ENCODE data around the gene HOXA9.

The HOXA9 gene

DNA sequence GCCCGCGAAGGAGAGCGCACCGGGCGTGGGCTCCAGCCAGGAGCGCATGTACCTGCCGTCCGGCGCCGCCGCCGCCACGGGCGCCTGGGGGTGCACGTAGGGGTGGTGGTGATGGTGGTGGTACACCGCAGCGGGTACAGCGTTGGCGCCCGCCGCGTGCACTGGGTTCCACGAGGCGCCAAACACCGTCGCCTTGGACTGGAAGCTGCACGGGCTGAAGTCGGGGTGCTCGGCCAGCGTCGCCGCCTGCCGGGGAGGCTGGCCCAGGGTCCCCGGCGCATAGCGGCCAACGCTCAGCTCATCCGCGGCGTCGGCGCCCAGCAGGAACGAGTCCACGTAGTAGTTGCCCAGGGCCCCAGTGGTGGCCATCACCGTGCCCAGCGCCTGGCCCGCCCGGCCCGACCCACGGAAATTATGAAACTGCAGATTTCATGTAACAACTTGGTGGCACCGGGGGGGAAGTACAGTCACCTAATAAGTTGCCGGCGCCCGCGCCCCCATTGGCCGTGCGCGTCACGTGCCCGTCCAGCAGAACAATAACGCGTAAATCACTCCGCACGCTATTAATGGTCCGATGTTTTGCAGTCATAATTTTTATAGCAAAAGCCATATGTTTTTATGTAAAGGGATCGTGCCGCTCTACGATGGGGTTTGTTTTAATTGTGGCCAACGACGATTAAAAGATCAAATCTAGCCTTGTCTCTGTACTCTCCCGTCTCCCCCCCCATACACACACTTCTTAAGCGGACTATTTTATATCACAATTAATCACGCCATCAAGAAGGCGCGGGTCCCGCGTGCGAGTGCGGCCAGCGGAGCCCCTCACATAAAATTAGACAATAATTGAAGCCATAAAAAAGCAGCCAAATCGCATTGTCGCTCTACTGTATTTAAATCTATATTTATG, at the start of gene HOXA9:
TSS of gene HOXA9 (minus strand) at position 449 of the 907 bp plus-strand sequence. CDS start at position 369, 80 bp downstream.
- no peak for DNase-seq (ENCODE audit: low read depth in 2 of 2)

DNA sequence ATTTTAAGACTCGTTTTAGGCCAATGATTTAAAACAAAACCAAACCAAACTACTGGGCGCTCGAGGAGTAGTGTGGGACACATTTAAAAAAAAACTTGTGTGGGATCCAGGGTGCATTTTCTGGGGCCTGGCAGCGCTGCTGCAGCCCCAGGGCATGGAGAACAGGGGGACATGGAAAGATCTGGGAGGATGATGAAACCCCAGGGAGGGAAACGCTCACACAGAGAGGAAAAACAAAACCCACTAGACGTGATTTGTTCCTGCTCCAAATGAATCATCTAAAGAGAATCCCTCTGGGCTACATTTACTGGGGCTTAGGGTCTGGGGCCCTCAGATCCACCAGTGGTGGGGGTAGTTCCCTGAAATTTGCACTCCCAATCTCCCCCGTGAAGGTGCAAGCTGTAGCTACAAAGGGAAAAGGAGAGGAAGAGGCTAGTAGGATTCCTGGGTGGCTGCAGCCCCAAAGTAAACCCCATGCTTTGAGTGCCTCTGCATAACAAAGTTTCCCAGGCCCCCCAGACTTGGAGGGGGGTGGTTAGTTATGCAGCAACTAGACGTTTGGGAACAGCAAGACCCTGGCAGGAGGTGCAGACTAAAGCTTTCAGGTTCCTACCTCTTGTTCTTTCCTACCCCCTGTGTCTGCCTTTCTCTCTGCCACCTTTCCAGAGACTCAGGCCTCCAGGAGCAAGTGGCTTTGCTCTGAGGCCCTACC, 49.1 kb upstream of the HOXA9 start:
- no peak for DNase-seq (ENCODE audit: low read depth in 2 of 2)

DNA sequence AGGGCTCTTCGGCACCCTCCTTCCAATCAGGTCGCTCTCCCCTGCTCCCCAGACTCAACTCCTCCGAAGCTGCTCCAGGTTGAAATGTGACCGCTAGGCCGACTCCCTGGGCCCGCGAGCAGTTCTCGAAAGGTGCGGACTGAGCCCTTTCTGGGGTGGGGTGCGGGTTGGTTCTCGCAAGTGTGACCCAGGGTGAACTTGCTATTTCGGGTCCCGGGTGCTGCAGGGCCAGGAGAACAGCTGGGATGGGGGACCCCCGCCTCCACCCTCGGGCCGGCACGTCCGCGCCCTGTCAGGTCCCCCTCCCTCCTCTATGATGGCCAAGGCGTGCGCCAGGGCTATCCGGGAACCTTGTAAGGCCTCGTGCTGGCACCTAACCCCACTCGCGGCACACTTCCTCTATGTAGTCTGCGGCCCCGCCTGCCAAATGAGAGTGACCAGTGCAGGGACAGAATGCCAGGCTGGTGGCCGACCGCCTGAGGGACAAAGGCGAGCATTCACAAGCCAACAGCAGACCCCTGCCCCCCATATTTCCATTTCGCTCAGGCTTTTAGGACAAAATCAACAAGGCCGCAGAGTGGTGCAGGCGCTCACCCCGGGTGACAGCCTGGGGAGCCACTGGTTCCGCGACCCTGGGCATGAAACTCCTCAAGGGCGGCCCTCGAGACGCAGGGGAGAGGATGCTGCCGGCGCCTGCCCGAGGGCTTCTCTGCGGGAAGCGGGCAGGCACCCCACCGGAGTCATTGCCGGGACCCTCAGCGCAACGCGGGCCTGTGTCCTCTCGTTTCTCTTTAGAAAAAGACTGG, 48.3 kb upstream of the HOXA9 start:
- DNase-seq (ENCODE audit: low read depth in 2 of 2) = no peak

DNA sequence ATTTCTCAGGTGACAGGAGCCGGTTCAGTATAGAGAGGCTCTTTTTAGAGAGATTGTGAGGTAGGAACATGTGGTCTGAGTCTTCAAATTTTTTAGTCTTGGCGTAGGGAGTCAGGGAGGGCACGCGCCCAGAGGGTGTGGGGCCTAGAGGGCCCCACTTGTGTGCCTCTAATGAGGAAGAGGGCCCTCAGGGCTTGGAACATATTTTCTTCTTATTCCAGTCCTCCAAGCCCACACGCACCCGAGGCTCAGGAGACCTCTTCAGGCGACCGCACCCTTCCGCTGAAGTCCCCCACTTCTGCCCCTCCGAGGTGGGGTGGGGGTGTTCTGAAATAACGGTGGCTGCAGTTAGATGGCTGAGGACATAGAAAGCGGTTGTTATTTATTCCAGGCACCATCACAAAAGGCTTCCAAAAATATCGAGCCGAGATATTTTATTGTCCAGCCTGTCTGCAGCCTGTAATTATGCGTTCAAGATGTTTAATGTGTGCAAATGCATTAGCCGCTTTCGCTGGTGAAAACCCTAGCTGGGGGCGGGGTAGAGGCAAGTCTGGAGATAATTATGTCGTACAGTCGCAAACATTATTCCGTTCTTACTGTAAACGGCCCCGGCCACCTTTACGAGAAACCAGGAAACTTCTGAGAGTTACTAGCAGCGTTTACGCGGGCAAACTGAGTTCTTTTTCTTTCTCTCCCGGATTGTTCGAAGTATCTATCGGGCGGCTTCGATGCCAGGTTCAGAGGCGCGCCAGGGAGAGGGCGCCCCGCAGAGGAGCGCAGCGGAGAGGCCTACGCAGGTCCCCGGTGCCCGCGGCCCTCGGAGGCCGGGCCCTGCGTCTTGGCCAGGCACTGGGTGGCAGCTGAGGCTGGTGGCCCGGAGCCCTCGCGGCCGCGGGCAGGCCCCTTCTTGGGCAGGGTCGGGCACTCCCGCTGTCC, 47.4 kb upstream of the HOXA9 start:
- DNase-seq (ENCODE audit: low read depth in 2 of 2) = no peak

DNA sequence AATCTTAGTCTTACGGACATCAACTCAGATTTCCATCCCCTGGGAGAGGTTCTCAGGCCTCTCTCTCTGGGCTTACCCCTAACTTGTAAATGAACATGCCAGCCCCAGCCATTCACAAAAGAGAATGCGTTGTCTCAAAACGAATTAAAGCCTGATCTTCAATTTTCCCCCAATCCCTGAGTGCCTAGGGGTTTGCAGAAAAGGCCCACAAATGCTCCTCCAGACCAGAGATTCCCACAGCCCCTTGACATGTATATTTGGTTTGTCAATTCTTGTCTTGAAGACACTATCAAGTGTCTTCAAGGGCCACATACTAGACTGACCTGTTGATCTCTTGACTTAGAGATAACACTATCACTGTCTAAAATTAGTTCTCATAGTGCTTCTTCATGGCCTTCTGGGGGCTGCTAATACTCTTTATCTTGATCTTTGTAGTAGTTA, 46.4 kb upstream of the HOXA9 start:
- no peak for DNase-seq (ENCODE audit: low read depth in 2 of 2)

DNA sequence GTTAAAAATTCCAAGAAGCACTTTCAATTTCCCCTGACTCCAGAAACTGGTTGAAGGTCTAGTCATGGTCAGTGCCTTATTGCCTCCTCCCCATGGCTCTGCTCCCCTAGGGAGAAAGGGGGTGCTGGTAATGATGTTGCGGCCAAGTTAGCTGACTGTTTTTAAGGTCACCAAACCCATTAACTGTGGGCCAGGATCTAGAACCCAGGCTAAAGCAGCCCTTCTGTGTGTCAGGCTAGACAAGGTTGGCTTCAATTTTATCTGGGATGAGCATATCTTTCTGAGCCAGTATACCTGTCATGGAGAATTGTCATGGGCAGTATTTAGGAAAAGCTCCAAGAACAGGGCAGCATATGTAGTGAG, 45.7 kb upstream of the HOXA9 start:
- no peak for DNase-seq (ENCODE audit: low read depth in 2 of 2)

DNA sequence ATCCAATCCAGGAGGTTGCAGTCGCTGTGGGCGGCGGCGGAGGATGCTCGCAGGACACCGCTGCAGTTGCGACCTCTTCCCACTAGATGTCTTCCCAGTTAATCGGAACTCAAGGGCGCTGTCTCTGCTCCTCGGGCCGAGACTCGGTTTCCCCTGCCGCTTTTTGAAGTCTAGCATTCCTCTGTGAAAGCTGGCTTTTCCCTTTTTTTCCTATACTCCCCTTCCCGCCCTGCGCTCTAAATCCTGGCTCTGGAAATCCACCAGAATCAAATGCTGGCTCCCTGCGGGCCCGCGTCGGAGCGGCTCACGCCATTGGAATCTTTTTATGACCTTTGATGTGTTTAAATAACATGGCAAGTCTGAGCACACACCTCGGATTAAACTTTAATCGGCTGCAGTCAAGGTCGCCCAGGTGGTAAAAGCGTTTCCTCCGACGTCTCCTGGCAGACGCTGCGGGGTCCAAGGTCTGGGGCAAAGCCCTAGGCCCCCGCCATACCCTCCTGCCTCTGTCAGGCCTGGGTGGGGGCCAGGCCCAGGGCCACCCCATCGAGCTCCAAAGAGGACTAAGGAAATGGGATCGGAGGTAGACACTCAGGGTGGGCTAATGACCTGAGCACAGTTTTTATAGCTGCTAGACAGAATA, 45.2 kb upstream of the HOXA9 start:
- DNase-seq (ENCODE audit: low read depth in 2 of 2) = peak in 1 of 2 donors; percentile 49

DNA sequence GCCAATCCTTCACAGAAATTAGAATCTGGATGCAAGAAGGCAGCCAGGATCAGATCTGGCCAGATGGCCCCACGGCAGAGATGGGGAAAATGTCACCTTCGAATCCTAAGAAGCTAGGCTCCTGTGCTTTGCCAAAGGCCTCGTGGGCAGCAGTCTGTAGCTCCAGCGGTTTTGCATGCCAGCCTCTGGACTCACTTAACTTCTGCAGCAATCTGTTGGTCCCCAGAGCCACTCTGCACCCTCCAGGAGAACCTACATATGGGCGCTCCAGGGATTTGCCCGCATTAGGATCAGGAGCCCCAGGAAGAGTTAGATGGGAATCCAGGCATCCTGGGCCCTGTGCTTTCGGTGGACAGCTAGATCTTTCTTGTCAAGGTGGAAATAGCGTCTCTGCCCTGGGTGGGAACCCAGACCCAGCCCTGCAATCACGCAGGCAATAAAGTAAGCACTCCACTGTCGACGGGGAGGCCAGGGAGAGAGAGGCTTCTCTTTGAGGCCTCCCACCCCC, 44.6 kb upstream of the HOXA9 start:
- DNase-seq (ENCODE audit: low read depth in 2 of 2) = no peak

DNA sequence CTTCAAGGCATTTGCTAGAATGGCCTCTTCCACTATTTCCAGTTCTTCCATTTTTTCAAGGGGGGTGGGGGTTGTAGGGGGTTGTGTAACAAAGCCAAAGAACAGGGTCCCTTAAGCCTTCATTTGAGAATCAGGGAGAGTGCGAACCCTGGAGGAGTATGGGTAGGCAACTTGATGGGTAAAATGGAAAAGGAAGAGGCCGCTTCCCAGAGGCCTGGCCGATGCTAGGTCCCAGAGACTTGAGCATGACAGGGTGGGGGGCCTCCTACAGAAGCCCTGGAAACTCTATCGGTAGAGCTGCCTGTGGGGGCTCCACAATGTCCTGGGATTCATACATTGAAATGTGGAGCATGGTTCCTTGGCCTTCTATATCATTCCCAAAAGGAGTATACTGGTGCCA, 43.7 kb upstream of the HOXA9 start:
- no peak for DNase-seq (ENCODE audit: low read depth in 2 of 2)

DNA sequence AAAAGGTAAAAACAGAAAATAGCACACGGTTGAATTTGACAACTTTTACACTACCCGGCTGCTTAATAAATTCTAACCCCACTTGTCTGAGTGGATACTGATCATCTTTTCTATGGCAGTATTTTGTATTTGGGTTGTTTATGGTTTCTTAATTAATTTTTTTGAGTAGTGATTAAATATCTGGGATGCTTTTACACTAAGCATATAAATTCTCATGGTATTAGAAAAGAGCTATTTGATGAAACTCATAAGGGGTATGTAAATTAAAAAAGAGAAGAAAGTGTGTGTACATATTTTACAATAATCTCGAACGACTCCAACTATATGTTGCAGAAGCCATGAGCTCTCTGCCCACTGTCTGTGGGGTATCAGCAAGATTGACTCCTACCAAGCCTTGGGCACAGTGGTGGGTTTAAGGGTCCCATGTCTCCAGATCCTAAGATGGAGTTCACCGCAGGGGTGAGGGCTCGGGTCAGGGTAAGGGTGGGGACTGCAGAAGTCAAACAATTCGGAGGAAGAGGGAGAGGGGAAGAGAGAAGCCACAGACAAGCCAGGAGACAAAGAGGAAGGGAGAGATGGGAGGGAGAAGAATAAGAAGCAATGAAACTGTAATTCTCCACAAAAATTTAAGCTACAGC, 42.1 kb upstream of the HOXA9 start:
- no peak for DNase-seq (ENCODE audit: low read depth in 2 of 2)

DNA sequence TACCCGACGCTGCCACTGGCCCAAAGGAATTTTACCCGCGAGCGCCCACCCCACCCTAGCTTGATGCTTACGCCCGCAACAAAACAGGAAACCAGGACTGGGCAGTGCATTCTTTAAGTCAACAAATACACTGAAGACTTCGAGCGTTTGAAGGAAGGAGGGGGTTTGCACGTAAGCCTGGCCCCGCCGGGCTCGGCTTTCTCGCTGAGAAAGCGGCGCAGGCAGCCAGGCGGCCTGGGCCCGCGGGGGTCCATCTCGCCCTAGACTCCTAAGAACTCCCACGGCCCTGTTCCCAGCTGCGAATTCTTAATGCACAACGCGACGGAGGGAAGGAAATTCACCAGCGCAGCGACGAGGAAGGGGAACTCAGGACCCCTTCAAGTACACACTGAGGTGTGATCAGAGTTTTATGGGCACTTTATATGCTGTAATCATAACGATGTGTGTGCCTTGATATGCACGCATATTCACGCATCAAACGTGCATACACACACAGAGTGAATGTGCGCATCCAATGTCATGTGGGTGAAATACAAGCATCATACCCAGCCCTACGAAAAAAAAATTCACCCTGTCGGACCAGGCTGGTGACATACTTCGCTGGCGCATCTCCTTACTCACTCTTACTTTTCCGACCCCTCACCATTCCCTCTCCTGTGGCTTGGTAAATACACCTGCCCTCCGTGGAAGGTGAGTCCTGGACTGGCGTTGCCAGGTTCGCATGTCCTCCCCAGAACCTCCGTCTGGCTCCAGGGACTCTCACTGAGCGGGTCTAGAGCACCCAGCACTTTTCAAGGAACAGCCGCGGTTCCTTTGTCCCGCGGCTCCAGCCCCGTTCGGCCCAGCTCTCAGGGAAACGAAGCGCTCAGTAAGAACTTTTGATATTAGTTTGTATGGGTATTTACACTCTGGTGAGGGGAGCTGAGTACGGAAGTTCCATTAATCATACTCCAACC, 40.3 kb upstream of the HOXA9 start:
- no peak for DNase-seq (ENCODE audit: low read depth in 2 of 2)

DNA sequence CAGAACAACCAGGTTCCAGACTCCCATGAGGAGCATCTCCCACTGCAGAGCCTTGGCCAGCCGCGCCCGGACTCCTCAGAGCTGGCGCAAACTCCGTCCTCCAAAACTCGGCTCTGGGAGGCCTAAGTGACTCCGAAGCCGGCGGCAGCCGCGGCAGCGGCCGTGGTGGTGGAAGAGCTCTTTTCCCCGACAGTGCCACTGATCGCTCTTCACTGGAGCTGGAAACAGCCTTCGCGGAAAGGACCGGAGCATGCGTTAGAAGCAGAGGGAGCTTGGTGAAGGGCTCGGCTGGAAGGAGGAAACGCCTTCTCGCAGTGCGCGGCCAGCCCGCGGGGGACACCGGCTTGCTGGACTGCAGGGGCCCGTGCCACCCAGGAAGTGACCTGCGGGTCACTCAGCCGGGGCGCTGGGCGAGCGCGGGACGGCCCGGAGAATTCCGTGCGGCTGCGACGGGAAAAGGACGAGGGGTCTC, 39.5 kb upstream of the HOXA9 start:
- DNase-seq (ENCODE audit: low read depth in 2 of 2) = no peak

DNA sequence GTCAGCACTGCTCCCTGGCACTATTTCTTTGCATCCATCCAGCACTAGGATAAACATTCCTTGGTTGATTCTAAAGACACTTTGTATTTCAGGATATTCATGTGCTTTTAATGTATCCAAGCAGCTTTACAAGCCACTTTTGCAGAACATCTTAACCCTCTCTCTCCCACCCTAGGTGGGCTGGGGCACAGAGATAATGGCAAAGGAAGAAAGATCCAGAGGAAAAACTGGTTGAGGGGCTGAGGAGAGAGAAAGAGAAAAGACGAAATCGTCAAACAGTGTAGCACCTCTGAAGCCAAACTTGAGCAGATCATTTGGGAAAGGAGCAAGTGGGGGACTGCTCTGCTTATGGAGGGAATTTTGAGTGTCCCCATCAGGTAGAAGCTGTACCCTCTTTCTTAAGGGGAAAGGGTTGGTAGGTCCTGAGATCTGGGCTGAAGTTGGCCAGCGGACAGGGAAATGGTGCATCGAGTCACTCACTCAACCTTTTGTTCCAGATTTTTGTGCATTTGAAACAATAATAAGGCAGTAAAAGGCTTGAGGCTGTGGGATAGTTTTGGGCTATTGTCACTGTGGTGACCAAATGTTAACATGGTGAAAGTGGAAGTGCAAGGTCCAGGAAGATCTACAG, 38.7 kb upstream of the HOXA9 start:
- no peak for DNase-seq (ENCODE audit: low read depth in 2 of 2)

DNA sequence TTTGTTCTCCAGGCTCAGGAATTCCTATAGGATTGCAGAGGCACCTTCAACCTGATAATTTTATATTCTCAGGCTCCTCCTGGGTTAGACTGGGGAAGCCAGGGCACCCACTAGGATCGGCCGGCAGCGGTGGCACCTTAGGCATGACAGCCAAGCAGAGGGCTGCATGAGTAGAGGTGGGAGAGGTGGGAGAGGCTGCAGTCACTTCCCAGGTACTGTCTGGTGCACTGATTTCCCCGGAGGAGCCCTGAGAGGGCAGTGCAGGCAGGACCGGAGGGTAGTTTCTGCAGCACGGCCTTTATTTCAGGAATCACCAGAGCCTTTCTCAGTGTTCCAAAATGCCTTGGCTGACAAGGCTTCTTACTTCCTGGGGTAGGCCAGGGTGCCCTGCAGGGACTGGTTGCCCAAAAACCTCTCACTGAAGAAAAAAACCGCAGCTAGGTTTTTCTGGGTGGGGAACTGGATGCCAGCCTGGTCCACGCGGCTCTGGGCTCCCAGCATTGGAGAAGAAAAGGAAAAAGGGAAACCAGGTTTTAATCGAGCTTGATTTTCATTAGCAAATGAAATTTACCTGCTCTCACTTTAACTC, 38.1 kb upstream of the HOXA9 start:
- DNase-seq (ENCODE audit: low read depth in 2 of 2) = no peak

DNA sequence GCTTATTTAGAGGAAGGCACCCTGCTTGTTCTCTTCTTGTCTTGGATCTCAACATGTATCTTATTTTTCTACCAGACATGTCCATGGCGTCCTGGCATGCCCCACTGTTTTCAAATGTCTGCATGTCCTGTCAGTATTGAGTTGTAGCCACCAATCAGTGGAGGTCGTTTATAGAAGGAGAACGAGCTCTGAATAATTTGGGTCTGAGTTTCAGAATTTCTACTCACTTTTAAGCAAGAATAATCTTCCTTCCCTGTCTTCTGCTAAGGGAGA, 37.5 kb upstream of the HOXA9 start:
- no peak for DNase-seq (ENCODE audit: low read depth in 2 of 2)

DNA sequence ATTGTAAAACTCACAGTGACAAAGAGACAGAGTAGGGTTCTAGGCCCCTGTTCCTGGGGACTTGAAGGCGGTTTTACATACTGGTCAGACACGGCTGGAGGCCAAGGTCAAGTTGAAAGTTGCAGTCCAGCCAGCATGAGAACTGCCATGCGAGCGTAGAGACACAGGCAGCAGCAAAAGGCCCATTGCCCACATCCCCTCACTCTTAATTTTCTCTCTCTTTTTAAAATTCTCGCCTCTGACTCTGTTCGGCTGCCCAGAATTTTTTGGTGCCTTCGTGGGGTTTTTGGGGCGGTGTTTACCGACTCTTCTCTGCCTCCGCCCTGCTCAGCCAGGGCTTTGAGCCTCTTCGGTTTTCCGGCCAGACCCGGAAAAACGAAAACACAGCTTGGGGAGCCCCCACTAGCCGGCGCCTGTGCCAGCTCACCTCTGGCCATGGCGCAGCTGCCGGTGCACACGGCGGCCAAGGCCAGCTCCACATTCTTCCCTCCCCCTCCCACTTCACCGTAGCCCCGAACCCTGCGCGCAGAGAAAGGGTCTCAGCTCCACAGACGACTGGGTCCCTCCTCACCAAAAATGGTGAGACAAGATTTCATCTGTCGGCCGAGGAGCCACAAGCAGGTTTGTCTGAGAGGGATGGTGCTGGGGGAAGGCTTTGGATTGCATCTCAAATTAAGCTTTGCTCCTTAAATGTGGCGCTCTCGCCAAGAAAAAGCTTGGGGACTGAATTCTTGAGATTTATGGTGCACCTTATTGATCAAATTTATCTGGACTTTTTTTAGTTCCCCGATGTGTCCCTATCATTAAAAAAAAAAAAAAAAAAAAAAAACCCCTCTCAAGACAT, 36.9 kb upstream of the HOXA9 start:
- no peak for DNase-seq (ENCODE audit: low read depth in 2 of 2)

DNA sequence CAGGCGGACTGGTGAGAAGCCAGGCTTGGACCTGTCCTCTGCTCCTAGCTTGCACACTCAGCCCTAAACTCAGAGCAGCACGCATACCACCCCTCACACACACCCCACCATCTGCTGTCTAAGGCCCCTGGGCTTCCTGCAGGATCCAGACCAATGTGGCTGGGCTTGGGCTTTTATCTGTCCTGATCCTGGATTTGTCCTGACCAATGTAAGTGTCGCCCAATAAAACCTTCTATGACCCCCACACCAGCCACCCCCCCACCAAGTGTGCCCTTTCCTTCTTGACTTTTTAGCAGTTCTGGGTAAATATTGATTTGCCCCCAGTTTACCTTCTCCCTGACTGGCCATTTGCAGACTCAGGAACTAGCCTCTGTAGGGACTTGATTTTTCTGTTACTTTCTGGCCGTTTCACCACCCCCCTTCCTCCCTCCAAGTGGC, 36.3 kb upstream of the HOXA9 start:
- no peak for DNase-seq (ENCODE audit: low read depth in 2 of 2)
